Measurements from ENCODE around the gene WDTC1.
"Not testable (repeated sequence)": the region's sequence is repeated elsewhere in the genome, so short reads cannot be mapped to it uniquely, and the experiment has no call there.

WDTC1 gene

DNA sequence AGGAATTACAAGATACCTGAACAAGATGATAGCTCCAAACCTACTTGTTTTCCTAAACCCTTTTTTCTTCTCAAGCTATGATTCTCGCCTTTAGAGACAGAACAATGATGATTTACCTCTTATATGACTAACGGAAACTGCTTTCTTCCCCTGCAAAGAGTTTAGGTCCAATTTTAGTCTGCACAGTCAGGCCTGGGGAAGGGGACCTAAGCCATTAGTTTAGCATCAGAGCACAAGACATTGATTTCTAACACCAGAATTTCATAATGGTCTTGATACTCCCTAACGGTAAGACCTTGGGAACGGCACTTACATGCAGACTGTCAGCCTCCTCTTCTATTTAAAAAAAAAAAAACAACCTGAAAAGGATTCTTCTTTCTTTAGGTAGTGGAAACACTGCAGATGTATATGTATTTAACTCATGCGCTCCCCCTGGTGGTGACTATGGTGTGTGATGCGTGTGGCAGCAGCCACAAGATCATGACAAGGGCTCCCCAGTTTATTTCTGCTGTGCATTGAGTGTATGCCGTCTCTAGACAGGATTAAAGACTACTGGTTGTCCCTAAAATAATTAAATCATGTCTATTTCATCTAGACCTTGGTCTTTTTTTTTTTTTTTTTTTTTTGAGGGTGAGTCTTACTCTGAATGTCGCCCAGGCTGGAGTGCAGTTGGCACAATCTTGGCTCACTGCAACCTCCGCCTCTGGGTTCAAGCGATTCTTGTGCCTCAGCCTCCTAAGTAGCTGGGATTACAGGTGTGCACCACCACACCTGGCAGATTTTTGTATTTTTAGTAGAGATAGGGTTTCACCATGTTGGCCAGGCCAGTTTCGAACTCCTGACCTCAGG, 50.2 kb downstream of the WDTC1 start:
- H3K27ac Mint-ChIP-seq = peak overlapping the region; percentile 22
- peak; percentile 85 for DNase-seq
- no peaks in the 10 kb centered on the region for H3K9me3 Mint-ChIP-seq
- H3K27me3 Mint-ChIP-seq = no peaks in the 10 kb centered on the region
- no peak overlapping the region for H3K4me3 Mint-ChIP-seq
- peaks cover 6% of the 10 kb centered on the region for H3K4me1 Mint-ChIP-seq (ENCODE audit: low read depth)
- peaks cover 30% of the 10 kb centered on the region for H3K36me3 Mint-ChIP-seq (ENCODE audit: low read depth)

DNA sequence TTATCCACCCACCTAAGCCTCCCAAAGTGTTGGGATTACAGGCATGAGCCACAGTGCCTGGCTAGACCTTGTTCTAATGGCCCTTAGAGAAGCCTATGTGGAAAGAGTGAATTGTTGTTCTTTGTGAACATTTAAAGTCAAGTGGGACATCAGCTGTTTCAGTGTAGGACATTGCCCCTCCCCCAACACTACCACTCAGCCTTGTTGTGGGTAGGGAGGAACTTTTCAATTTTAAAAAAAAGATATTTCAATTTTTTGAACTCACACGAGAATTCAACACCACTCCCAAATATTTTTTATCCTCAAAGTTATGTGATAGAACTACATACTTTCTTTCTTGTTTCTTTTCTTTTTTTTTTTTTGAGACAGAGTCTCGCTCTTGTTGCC, 50.8 kb downstream of the WDTC1 start:
- no peak overlapping the region for H3K4me3 Mint-ChIP-seq
- no peak overlapping the region for H3K27ac Mint-ChIP-seq
- no peaks in the 10 kb centered on the region for H3K27me3 Mint-ChIP-seq
- DNase-seq = no peak
- no peaks in the 10 kb centered on the region for H3K9me3 Mint-ChIP-seq
- peaks cover 31% of the 10 kb centered on the region for H3K36me3 Mint-ChIP-seq (ENCODE audit: low read depth)
- H3K4me1 Mint-ChIP-seq (ENCODE audit: low read depth) = peaks cover 6% of the 10 kb centered on the region

DNA sequence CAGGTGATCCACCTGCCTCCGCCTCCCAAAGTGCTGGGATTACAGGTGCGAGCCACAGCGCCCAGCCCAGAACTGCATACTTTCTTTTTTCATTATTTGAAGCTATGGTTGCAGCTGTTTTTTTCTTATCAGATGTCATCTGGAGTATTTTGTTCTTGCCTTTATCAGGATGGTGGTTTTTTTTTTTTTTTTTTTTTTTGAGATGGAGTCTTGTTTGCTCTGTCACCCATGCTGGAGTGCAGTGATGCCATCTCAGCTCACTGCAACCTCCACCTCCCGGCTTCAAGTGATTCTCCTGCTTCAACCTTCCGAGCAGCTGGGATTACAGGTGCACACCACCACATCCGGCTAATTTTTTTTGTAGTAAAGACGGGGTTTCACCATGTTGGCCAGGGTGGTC, 51.4 kb downstream of the WDTC1 start:
- not testable (repeated sequence) for H3K4me1 Mint-ChIP-seq (ENCODE audit: low read depth); H3K27ac Mint-ChIP-seq; DNase-seq

DNA sequence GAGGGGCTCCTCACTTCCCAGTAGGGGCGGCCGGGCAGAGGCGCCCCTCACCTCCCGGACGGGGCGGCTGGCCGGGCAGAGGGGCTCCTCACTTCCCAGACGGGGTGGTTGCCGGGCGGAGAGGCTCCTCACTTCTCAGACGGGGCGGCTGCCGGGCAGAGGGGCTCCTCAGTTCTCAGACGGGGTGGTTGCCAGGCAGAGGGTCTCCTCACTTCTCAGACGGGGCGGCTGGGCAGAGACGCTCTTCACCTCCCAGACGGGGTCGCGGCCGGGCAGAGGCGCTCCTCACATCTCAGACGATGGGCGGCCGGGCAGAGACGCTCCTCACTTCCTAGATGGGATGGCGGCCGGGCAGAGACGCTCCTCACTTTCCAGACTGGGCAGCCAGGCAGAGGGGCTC, 54.7 kb downstream of the WDTC1 start:
- peaks cover 35% of the 10 kb centered on the region for H3K36me3 Mint-ChIP-seq (ENCODE audit: low read depth)
- not testable (repeated sequence) for H3K27ac Mint-ChIP-seq; H3K4me3 Mint-ChIP-seq; DNase-seq; H3K9me3 Mint-ChIP-seq; H3K27me3 Mint-ChIP-seq; H3K4me1 Mint-ChIP-seq (ENCODE audit: low read depth)

More for the DNA sequence above, 51.4 kb downstream of the WDTC1 start:
- not testable (repeated sequence) for H3K4me3 Mint-ChIP-seq, H3K9me3 Mint-ChIP-seq, H3K27me3 Mint-ChIP-seq
- peaks cover 37% of the 10 kb centered on the region for H3K36me3 Mint-ChIP-seq (ENCODE audit: low read depth)

DNA sequence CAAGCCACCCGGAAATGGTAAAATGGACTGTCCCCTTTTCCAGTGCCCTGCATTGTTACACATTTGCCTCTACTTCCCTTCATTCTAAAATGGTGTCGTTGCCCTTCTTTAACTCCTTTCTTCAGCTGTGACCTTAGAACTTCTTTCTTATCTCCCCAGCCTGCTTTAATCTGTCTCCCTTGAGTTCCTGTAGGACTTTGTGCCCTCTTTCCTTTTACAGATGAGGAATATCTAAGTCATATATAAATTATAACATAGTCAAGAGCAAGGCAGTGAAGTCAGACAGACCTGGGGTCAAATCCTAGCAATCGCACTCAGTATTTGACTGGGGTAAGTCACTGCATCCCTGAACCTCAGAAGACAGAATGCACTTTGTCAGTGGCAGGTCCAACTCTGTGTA, 56.1 kb downstream of the WDTC1 start:
- Mint-ChIP-seq H3K9me3 (no peaks in the 10 kb centered on the region), H3K4me1 (ENCODE audit: low read depth) (no peaks in the 10 kb centered on the region), H3K36me3 (ENCODE audit: low read depth) (peaks cover 39% of the 10 kb centered on the region), H3K4me3 (no peak overlapping the region), H3K27me3 (no peaks in the 10 kb centered on the region), H3K27ac (no peak overlapping the region)
- DNase-seq = no peak

DNA sequence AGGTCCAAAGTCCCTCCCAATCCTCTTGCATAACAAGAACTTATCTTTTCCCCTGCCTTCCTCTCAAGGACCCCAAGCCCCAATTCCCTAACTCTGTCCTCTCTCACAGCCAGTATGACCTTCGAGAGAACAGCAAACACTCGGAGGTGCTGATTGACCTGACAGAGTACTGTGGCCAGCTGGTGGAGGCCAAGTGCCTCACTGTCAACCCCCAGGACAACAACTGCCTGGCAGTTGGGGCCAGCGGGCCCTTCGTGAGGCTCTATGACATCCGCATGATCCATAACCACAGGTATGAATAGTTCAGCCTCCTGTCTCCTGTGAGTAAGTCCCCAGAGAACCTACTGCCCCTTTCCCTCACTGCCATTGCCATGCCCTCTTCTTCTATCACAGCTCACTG, 57.7 kb downstream of the WDTC1 start:
- Mint-ChIP-seq H3K4me3 (no peak overlapping the region), H3K36me3 (ENCODE audit: low read depth) (peaks cover 44% of the 10 kb centered on the region), H3K4me1 (ENCODE audit: low read depth) (no peaks in the 10 kb centered on the region), H3K9me3 (no peaks in the 10 kb centered on the region), H3K27ac (no peak overlapping the region), H3K27me3 (no peaks in the 10 kb centered on the region)
- DNase-seq = no peak

DNA sequence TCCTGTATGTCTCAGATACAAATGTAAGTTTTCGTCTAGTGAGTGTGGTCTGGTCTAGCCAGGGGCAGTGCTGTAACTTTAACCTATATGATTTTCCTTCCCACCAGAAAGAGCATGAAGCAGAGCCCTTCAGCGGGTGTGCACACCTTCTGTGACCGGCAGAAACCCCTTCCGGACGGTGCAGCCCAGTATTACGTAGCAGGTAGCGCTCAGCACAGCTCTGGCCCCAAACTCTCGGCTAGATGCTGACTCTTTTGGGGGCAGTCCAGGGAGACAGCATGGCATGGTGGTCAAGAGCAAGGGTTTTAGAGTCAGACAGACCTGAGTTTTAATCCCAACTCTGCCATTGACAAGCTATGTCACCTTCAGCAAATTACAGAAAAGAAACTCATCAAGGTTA, 59.5 kb downstream of the WDTC1 start:
- Mint-ChIP-seq H3K27ac (no peak overlapping the region), H3K36me3 (ENCODE audit: low read depth) (peaks cover 41% of the 10 kb centered on the region), H3K27me3 (no peaks in the 10 kb centered on the region), H3K4me3 (no peak overlapping the region), H3K9me3 (no peaks in the 10 kb centered on the region), H3K4me1 (ENCODE audit: low read depth) (no peaks in the 10 kb centered on the region)
- no peak for DNase-seq

DNA sequence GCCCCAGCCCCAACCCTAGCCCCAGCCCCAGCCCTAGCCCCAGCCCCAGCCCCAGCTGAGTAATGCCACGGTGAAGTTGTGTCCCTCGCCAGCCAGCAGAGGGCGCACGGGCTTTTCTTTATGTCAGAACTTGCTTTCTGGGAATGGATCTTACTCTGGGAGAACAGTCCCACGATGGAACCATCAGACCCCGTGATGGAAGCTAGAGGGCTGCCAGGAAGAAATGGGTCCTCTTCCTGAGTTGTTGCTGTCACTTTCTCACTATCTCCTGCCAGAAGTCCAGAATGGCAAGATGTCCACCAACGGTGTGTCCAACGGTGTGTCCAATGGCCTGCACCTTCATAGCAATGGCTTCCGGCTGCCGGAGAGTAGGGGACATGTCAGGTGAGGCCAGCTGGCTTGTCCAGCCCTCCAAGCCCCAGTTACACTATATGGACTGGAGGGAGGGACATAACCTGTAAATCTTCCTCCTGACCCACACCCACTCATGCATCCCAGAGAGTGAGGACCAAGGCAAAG, 62.4 kb downstream of the WDTC1 start:
- H3K36me3 Mint-ChIP-seq (ENCODE audit: low read depth) = peaks cover 49% of the 10 kb centered on the region
- no peak overlapping the region for H3K27ac Mint-ChIP-seq
- H3K9me3 Mint-ChIP-seq = no peaks in the 10 kb centered on the region
- DNase-seq = peak; percentile 80
- H3K4me3 Mint-ChIP-seq = no peak overlapping the region
- no peaks in the 10 kb centered on the region for H3K4me1 Mint-ChIP-seq (ENCODE audit: low read depth)
- no peaks in the 10 kb centered on the region for H3K27me3 Mint-ChIP-seq

DNA sequence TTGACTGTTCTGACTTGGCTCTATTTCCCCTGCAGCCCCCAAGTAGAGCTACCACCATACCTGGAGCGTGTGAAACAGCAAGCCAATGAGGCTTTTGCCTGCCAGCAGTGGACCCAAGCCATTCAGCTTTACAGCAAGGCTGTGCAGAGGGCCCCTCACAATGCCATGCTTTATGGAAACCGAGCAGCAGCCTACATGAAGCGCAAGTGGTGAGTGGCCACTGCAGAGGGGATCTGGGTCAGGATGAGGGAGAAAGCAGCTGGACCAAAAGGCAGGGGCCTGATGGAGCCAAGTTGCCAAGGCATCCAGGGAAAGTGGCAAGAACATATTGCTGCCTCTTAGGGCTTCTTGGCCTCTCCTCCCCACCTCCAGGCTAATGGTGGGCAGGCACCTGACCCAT, 63.5 kb downstream of the WDTC1 start:
- Mint-ChIP-seq H3K36me3 (ENCODE audit: low read depth) (peaks cover 51% of the 10 kb centered on the region), H3K9me3 (no peaks in the 10 kb centered on the region), H3K4me1 (ENCODE audit: low read depth) (no peaks in the 10 kb centered on the region), H3K27ac (no peak overlapping the region), H3K27me3 (no peaks in the 10 kb centered on the region), H3K4me3 (no peak overlapping the region)
- DNase-seq = no peak

DNA sequence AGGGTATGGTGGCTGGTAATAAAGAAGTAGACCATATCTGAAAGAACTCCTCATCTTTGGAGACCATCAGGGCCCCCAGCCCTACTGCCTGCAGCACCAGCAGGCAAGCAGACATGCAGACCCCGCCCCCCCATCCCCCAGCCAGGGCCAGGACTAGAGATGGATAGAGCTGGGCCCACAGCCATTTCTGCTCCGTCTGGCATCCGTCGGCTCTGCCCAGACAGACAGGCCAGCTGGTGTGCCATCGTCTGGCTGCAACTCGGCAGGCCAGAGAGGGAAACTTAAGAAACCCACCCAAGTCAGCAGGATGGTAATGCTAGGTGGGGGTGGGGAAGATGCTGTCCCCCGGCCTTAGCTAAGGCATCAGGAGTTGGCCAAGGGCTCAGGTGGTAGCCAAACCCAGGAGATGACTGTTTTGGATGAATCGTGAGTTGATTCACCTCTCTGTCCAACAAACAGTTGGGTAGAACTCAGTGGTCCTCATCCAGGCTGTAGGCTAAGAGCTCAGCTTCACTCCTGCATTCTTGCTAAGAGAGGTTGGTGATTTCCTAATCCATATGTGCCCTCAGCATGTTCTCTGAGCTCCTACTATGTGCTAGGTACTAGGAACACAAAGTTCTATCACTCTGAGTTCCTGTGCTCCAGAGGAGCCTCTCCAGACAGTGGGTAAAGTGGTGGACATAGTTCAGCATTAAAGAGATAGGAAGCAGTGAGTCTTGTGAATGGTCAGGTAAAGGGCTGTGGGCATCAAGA, 64.4 kb downstream of the WDTC1 start:
- Mint-ChIP-seq H3K27ac (no peak overlapping the region), H3K27me3 (no peaks in the 10 kb centered on the region), H3K4me1 (ENCODE audit: low read depth) (no peaks in the 10 kb centered on the region), H3K9me3 (no peaks in the 10 kb centered on the region), H3K4me3 (no peak overlapping the region), H3K36me3 (ENCODE audit: low read depth) (peaks cover 47% of the 10 kb centered on the region)
- DNase-seq = no peak

DNA sequence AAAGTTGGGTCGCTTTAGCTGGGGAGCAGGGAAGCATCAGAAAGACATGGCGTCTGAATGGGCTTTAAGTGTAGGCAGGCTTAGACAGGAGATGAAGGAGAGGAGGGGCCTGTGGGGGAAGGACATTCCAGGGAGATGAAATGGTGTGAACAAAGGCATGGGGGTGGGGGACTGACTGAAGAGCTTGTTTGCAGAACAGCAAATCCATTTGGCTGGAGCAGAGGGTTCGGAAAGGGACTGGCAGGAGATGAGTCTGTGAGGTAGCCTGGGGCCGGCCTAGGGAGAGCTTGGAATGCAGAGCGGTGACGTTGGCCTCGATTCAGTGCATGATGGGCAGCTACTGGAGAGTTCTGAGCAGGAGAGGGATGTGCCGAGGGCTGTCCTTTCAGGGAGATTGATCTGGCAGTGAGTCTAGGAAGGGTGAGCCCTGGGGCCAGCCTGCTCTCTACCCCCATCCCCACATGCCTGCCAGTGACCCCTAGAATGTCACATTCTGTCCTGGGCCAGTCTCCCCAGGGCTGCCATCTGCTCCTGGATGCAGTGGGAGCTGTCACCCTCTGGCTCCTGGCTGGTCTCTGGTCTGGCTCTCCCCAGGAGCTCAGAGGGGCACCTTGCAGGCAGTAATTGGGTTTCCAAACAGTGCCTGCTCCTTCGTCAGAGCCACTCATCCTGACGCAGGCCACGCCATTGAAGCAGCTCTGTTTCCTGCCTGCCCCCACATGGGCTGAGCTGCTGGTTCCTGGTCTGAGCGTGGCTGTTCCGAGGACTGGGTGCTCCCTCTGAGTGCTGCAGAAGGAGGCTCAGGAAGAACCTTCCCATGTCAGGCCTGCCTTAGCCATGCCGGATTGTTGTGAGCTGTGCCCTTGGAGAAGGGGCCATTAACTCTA, 65.2 kb downstream of the WDTC1 start:
- no peaks in the 10 kb centered on the region for H3K9me3 Mint-ChIP-seq
- no peaks in the 10 kb centered on the region for H3K4me1 Mint-ChIP-seq (ENCODE audit: low read depth)
- H3K4me3 Mint-ChIP-seq = no peak overlapping the region
- no peak overlapping the region for H3K27ac Mint-ChIP-seq
- H3K36me3 Mint-ChIP-seq (ENCODE audit: low read depth) = peaks cover 42% of the 10 kb centered on the region
- no peak for DNase-seq
- H3K27me3 Mint-ChIP-seq = no peaks in the 10 kb centered on the region

DNA sequence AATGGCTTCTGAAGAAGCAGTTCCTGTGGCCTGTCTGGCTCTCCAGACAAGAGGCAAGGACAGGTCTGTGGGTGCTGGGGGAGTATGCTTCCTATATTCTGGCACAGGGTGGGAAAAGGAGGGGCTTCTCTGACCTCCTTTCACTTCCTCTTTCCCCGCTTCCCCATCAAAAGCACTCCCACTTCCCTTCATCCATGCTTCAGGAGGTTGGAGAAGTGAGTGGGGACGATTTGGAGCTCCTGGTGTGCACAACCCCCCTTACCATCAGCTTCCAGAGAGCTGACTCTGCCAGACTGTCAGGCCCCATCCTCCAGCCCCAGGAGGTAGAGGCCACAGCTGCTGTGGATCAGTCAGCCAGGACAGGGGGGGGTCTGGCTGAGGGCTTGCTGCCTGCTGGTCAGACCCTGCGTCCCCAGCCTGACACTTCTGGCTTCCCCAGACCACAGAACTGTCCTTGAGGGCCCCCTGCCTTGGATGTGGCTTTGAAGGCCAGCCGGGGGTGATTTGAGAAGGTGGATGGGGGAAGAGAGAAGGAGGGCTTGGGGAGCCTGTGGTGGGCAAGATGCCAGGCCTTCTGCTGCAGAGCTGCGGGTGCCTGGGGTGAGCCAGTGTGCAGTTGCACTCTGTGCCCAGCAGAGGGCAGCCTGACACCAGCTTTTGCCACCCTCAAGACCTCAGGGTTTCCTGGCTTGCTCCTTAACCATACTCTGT, 66.1 kb downstream of the WDTC1 start:
- Mint-ChIP-seq H3K27me3 (no peaks in the 10 kb centered on the region), H3K27ac (no peak overlapping the region), H3K4me1 (ENCODE audit: low read depth) (no peaks in the 10 kb centered on the region), H3K9me3 (no peaks in the 10 kb centered on the region), H3K36me3 (ENCODE audit: low read depth) (peaks cover 37% of the 10 kb centered on the region), H3K4me3 (no peak overlapping the region)
- DNase-seq = peak; percentile 86

DNA sequence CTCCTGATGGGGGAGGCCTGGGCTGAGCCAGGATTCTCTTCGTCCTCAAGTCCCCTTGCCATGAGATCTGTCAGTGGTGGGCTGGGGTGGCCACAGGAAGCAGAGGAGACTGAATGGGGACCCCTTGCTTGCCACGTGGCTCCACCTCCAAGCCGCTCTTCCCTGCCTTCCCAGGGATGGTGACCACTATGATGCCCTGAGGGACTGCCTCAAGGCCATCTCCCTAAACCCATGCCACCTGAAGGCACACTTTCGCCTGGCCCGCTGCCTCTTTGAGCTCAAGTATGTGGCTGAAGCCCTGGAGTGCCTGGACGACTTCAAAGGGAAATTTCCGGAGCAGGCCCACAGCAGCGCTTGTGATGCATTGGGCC, 66.6 kb downstream of the WDTC1 start:
- no peaks in the 10 kb centered on the region for H3K27me3 Mint-ChIP-seq

More for the DNA sequence above, 66.6 kb downstream of the WDTC1 start:
- Mint-ChIP-seq H3K4me1 (ENCODE audit: low read depth) (no peaks in the 10 kb centered on the region), H3K27ac (no peak overlapping the region), H3K4me3 (no peak overlapping the region), H3K9me3 (no peaks in the 10 kb centered on the region), H3K36me3 (ENCODE audit: low read depth) (peaks cover 38% of the 10 kb centered on the region)
- DNase-seq = no peak

Measured in activated T-cell treated with anti-CD3 and anti-CD28 coated beads, Interleukin-2, amount 50 U/mL, for 24 hours (primary cell).